ENCODE results near the gene IMPACT.

- no peak for TF ChIP-seq POLR2AphosphoS5 (IDR thresholded peaks at IDR 0.05; ENCODE audit: low read depth, low read length)
- TF ChIP-seq TAF1 (IDR thresholded peaks at IDR 0.05; ENCODE audit: borderline replicate concordance, insufficient read depth, low read length) = no peak
- no peak for TF ChIP-seq REST (IDR thresholded peaks at IDR 0.05; ENCODE audit: insufficient read depth in 1 of 2, low read depth in 2 of 2, low read length in 2 of 2)
These were observed 435 bp upstream of the IMPACT start for GRCh38 chr18:24426073-24426397.
